H1 (cell line): Measurements from ENCODE around the gene TCEA2. TPM values are rescaled to one million over a fixed set of nuclear protein-coding genes. Genes with fewer than 3 reads are reported as not detected.

Experiments used
- CTCF ChIA-PET: fragments of 300-600 bp; sonication (Branson Sonifier 250); formaldehyde crosslinking; loops from one replicate; lab custom pipeline; 2021; ENCODE audit not compliant: partially characterized antibody; lab: Charles Lee
- POLR2A ChIA-PET: fragments of 300-600 bp; sonication (Branson Sonifier 250); formaldehyde crosslinking; loops from one replicate; lab custom pipeline; 2021; ENCODE audit warnings: inconsistent platforms; ENCODE audit not compliant: partially characterized antibody; lab: Charles Lee
- DNase-seq, 2 experiments: peaks; one replicate each; pipeline versions ENCODE4 v3.0.0 to v3.0.0-alpha.2; 2010 to 2022; ENCODE audit warnings: low spot score in 2 of 2, low read depth in 1 of 2, mixed read lengths in 1 of 2
- FAIRE-seq: peaks from 2 replicates; lab custom pipeline; 2011; peaks lifted over from hg19 to GRCh38; lab: Jason Lieb, UNC
- H2AFZ ChIP-seq: 2 replicates; pipeline ENCODE4 v1.8.1; 2012; ENCODE audit warnings: low read length, inconsistent platforms
- H2AK5ac ChIP-seq: 2 replicates; pipeline ENCODE4 v1.6.1; 2013; ENCODE audit warnings: low read depth, low read length
- H2BK120ac ChIP-seq: replicated peaks from 2 replicates; pipeline ENCODE3; 2013; ENCODE audit warnings: low read depth, low read length, inconsistent platforms
- H2BK12ac ChIP-seq: 2 replicates; pipeline ENCODE4 v1.6.1; 2013; ENCODE audit warnings: low read depth, low read length
- H2BK15ac ChIP-seq: 2 replicates; pipeline ENCODE4 v1.6.1; 2013; ENCODE audit warnings: low read length
- H2BK20ac ChIP-seq: 2 replicates; pipeline ENCODE4 v1.6.1; 2013; ENCODE audit warnings: low read length
- H2BK5ac ChIP-seq: 2 replicates; pipeline ENCODE4 v1.6.1; 2013; ENCODE audit warnings: low read depth, low read length
- H3K14ac ChIP-seq: 2 replicates; pipeline ENCODE4 v1.6.1; 2013; ENCODE audit warnings: inconsistent platforms; ENCODE audit not compliant: insufficient read length
- H3K18ac ChIP-seq: 2 replicates; pipeline ENCODE4 v1.6.1; 2013; ENCODE audit warnings: low read length; ENCODE audit errors: extremely low read depth
- H3K23ac ChIP-seq: 2 replicates; pipeline ENCODE4 v1.6.1; 2013; ENCODE audit warnings: inconsistent platforms; ENCODE audit not compliant: insufficient read length
- H3K23me2 ChIP-seq: 2 replicates; pipeline ENCODE4 v1.6.1; 2013; ENCODE audit warnings: low read depth, low read length
- H3K27ac ChIP-seq: 2 replicates; pipeline ENCODE4 v1.6.1; 2011; ENCODE audit warnings: low read depth, low read length, inconsistent platforms
- H3K27me3 ChIP-seq, 4 experiments: replicated peaks in 1 of 4; 1 replicate in 1 of 4; 2 replicates in 3 of 4; pipeline versions ENCODE4 v1.6.1 to v1.8.1; 2011 to 2013; ENCODE audit warnings: low read length in 3 of 4, mild to moderate bottlenecking in 3 of 4, inconsistent platforms in 2 of 4, mixed read lengths in 2 of 4, moderate library complexity in 1 of 4; ENCODE audit not compliant: control insufficient read depth in 3 of 4, insufficient read depth in 3 of 4; ENCODE audit errors: extremely low read depth in 1 of 4
- H3K36me3 ChIP-seq, 4 experiments: 2 replicates each; pipeline versions ENCODE4 v1.6.1 to v1.8.1; 2011 to 2013; ENCODE audit warnings: mild to moderate bottlenecking in 4 of 4, low read length in 3 of 4, moderate library complexity in 2 of 4, control low read depth in 1 of 4, inconsistent platforms in 1 of 4; ENCODE audit not compliant: insufficient read depth in 4 of 4, control insufficient read depth in 2 of 4
- H3K4ac ChIP-seq: replicated peaks from 2 replicates; pipeline ENCODE3; 2013; ENCODE audit warnings: low read length, low read depth, mixed read lengths, inconsistent platforms; ENCODE audit not compliant: insufficient read length
- H3K4me1 ChIP-seq, 4 experiments: replicated peaks in 1 of 4; 1 replicate in 1 of 4; 2 replicates in 3 of 4; pipeline versions ENCODE4 v1.6.1 to v1.8.1; 2011 to 2013; ENCODE audit warnings: low read length in 3 of 4, inconsistent platforms in 2 of 4, mixed read lengths in 1 of 4; ENCODE audit not compliant: insufficient read depth in 4 of 4, control insufficient read depth in 3 of 4
- H3K4me2 ChIP-seq, 2 experiments: 2 replicates each; pipeline versions ENCODE4 v1.6.1 to v1.8.1; 2011 to 2013; ENCODE audit warnings: low read depth in 2 of 2, low read length in 2 of 2, control low read depth in 1 of 2, inconsistent platforms in 1 of 2, mild to moderate bottlenecking in 1 of 2; ENCODE audit not compliant: insufficient read depth in 1 of 2
- H3K4me3 ChIP-seq, 4 experiments: fragments of 200-600, 300-600 bp in 1 of 4; sonication (generic), shearing (Covaris generic), sonication (Bioruptor Twin) in 1 of 4; 2 replicates each; pipeline versions ENCODE4 v1.5.1 to v1.8.1; 2011 to 2016; ENCODE audit warnings: low read length in 4 of 4, low read depth in 3 of 4, control low read depth in 2 of 4, inconsistent platforms in 2 of 4, mild to moderate bottlenecking in 2 of 4, mixed read lengths in 1 of 4, moderate library complexity in 1 of 4; ENCODE audit not compliant: insufficient read depth in 2 of 4; ENCODE audit errors: extremely low read depth in 1 of 4
- H3K56ac ChIP-seq: replicated peaks from 2 replicates; pipeline ENCODE3; 2013; ENCODE audit warnings: low read depth, mild to moderate bottlenecking, mixed read lengths, low read length, inconsistent platforms; ENCODE audit not compliant: insufficient read length
- H3K79me1 ChIP-seq: 2 replicates; pipeline ENCODE4 v1.6.1; 2013; ENCODE audit warnings: low read depth, low read length, control low read depth
- H3K79me2 ChIP-seq, 2 experiments: 2 replicates each; pipeline versions ENCODE4 v1.6.1 to v1.8.1; 2012 to 2013; ENCODE audit warnings: low read length in 2 of 2, mild to moderate bottlenecking in 2 of 2, inconsistent platforms in 1 of 2; ENCODE audit not compliant: insufficient read depth in 2 of 2, control insufficient read depth in 1 of 2
- H3K9ac ChIP-seq, 4 experiments: replicated peaks in 1 of 4; 1 replicate in 1 of 4; 2 replicates in 3 of 4; pipeline versions ENCODE4 v1.6.1 to v1.8.1; 2011 to 2013; ENCODE audit warnings: low read depth in 3 of 4, low read length in 3 of 4, control low read depth in 2 of 4, mild to moderate bottlenecking in 2 of 4, moderate library complexity in 2 of 4, inconsistent platforms in 1 of 4; ENCODE audit errors: extremely low read depth in 1 of 4
- H3K9me3 ChIP-seq, 2 experiments: 2 replicates each; pipeline versions ENCODE4 v1.6.1 to v1.8.1; 2012 to 2013; ENCODE audit warnings: mild to moderate bottlenecking in 2 of 2, moderate library complexity in 2 of 2, control low read depth in 1 of 2, inconsistent platforms in 1 of 2, low read depth in 1 of 2, low read length in 1 of 2, mixed read lengths in 1 of 2; ENCODE audit not compliant: insufficient read depth in 2 of 2
- H4K20me1 ChIP-seq, 2 experiments: replicated peaks in 1 of 2; 2 replicates each; pipeline versions ENCODE3 to v1.8.1; 2011 to 2013; ENCODE audit warnings: inconsistent platforms in 2 of 2, low read length in 2 of 2, mild to moderate bottlenecking in 1 of 2; ENCODE audit not compliant: insufficient read depth in 2 of 2, control insufficient read depth in 1 of 2
- H4K5ac ChIP-seq: 2 replicates; pipeline ENCODE4 v1.6.1; 2013; ENCODE audit warnings: low read length, low read depth, mixed read lengths, inconsistent platforms; ENCODE audit not compliant: insufficient read length
- H4K8ac ChIP-seq: 2 replicates; pipeline ENCODE4 v1.8.0; 2013; ENCODE audit warnings: mild to moderate bottlenecking, moderate library complexity, low read length, inconsistent platforms; ENCODE audit not compliant: insufficient read depth; ENCODE audit errors: extremely low read depth
- H4K91ac ChIP-seq: replicated peaks from 2 replicates; pipeline ENCODE3; 2013; ENCODE audit warnings: low read length, mixed read lengths, inconsistent platforms; ENCODE audit not compliant: insufficient read length
- ATF2 ChIP-seq: IDR thresholded peaks from 2 replicates; pipeline ENCODE4 v1.6.1; 2012; ENCODE audit warnings: low read length, inconsistent platforms
- ATF3 ChIP-seq: IDR thresholded peaks from 2 replicates; pipeline ENCODE4 v1.6.1; 2011; ENCODE audit warnings: low read depth, mild to moderate bottlenecking, low read length; ENCODE audit not compliant: insufficient read depth
- CBX8 ChIP-seq: fragments of 300-800, 300-1000 bp; sonication (generic); IDR thresholded peaks from 2 replicates; pipeline ENCODE4 v1.7.1; 2016; ENCODE audit warnings: low read depth, low read length, borderline replicate concordance
- E2F6 ChIP-seq: IDR thresholded peaks from 2 replicates; pipeline ENCODE4 v1.6.1; 2012; ENCODE audit warnings: inconsistent platforms
- GTF2F1 ChIP-seq: IDR thresholded peaks from 2 replicates; pipeline ENCODE4 v1.6.1; 2012; ENCODE audit warnings: low read depth, low read length, improper control_type of control experiment, borderline replicate concordance
- KDM4A ChIP-seq: IDR thresholded peaks from one replicate; pipeline ENCODE4 v1.7.1; 2012; ENCODE audit warnings: low read depth, mild to moderate bottlenecking, moderate library complexity, low read length, inconsistent platforms; ENCODE audit not compliant: severe bottlenecking
- KDM5A ChIP-seq: fragments of 200-600 bp; IDR thresholded peaks from 2 replicates; pipeline ENCODE4 v1.7.1; 2012; ENCODE audit warnings: mild to moderate bottlenecking, low read length, inconsistent platforms, mixed read lengths
- RFX5 ChIP-seq: IDR thresholded peaks from 2 replicates; pipeline ENCODE4 v1.6.1; 2011; ENCODE audit warnings: low read depth, low read length, improper control_type of control experiment, borderline replicate concordance
- RXRA ChIP-seq: IDR thresholded peaks from 2 replicates; pipeline ENCODE4 v1.6.1; 2011; ENCODE audit warnings: low read depth, mild to moderate bottlenecking, low read length, moderate library complexity; ENCODE audit not compliant: insufficient read depth
- SP4 ChIP-seq: IDR thresholded peaks from 2 replicates; pipeline ENCODE4 v1.6.1; 2012; ENCODE audit warnings: low read length, inconsistent platforms
- SRF ChIP-seq: IDR thresholded peaks from 2 replicates; pipeline ENCODE4 v1.6.1; 2011; ENCODE audit warnings: mild to moderate bottlenecking, low read depth, low read length, moderate library complexity
- WGBS, 2 experiments: shearing (Covaris generic) in 1 of 2; methylation state at CpG; one replicate each; pipeline versions ENCODE4 v1.1.6 to v1.1.7; 2013 to 2015; ENCODE audit warnings: low lambda C conversion rate in 2 of 2, mixed read lengths in 2 of 2, inconsistent platforms in 1 of 2, low coverage in 1 of 2, missing lambda C conversion rate in 1 of 2; ENCODE audit not compliant: insufficient replicate concordance in 2 of 2, insufficient coverage in 1 of 2, insufficient read length in 1 of 2; ENCODE audit errors: extremely low coverage in 1 of 2, missing lambda C conversion rate in 1 of 2; 5-methylcytosine and 5-hydroxymethylcytosine counted together
- polyA plus RNA-seq, 7 experiments: library from polyadenylated mRNA; depleted of rRNA in 3 of 7; stranded (reverse) in 5 of 7; unstranded in 2 of 7; fragments of >200 nt in 5 of 7; fragments of 200-250 nt in 2 of 7; gene quantifications; 1 replicate in 5 of 7; 2 replicates in 1 of 7; 4 replicates in 1 of 7; pipeline versions ENCODE4 v1.2.1 to v1.2.3, GENCODE V29; 2011 to 2013; ENCODE audit warnings: missing spikeins in 2 of 7, mixed read lengths in 2 of 7
- total RNA-seq: library from RNA; stranded (reverse); fragmentation: NEBNext Ultra II Directional; extraction: Animal tissue kit (Norgen Biotek cat#: 25700); gene quantifications from 2 replicates; pipeline ENCODE4 v1.2.1, GENCODE V29; 2021

The TCEA2 gene
- total and polyA plus RNA-seq, 2 of the 8 experiments (the other 6 are each of a cell fraction or from before 2014, with no cell fraction given) = 41.4 to 42.3 TPM

GRCh38 chr20:64121586-64121985, 58.6 kb downstream of the TCEA2 start:
- H3K23me2 ChIP-seq = no peaks in the 10 kb centered on the region
- no peak overlapping the region for H3K4me3 ChIP-seq
- no peak overlapping the region for H3K18ac ChIP-seq
- H2BK12ac ChIP-seq = no peak overlapping the region
- H2AK5ac ChIP-seq = no peak overlapping the region
- FAIRE-seq = no peak
- no peaks in the 10 kb centered on the region; a peak in 2 of 7 replicates for H3K27me3 ChIP-seq
- no peak overlapping the region for H4K8ac ChIP-seq
- no peak for TF ChIP-seq RFX5
- TF ChIP-seq ATF2 = no peak
- TF ChIP-seq SP4 = no peak
- TF ChIP-seq ATF3 = no peak
- no peak for TF ChIP-seq E2F6
- no peak for TF ChIP-seq GTF2F1
- TF ChIP-seq KDM4A = no peak
- no peak for TF ChIP-seq RXRA
- TF ChIP-seq SRF = no peak
- TF ChIP-seq CBX8 = no peak
- no peak for TF ChIP-seq KDM5A
- no peak overlapping the region for H2BK15ac ChIP-seq
- H2BK20ac ChIP-seq = no peak overlapping the region
- no peak overlapping the region for H3K14ac ChIP-seq
- no peak for DNase-seq
- H4K20me1 ChIP-seq = no peaks in the 10 kb centered on the region
- no peaks in the 10 kb centered on the region for H3K36me3 ChIP-seq
- no peaks in the 10 kb centered on the region for H3K9me3 ChIP-seq
- H2BK5ac ChIP-seq = no peak overlapping the region
- CTCF ChIA-PET = interaction anchor here (1.3 to 10.1 kb wide), 9 partner anchors 13 to 141 kb away, joined by 4 to 144 read pairs (median 10); partner anchors contain the start of genes LKAAEAR1, NPBWR2, OPRL1 and PRPF6
- no peak overlapping the region for H2AFZ ChIP-seq
- H4K5ac ChIP-seq = no peak overlapping the region
- no peaks in the 10 kb centered on the region for H3K79me2 ChIP-seq
- 95% methylated on average over 12 of the region's 12 CpGs; no CpG with 5 or more reads in 1 of the 2 experiments for WGBS, 2 experiments
- H4K91ac ChIP-seq = no peak overlapping the region
- H3K56ac ChIP-seq = no peak overlapping the region
- no peaks in the 10 kb centered on the region for H3K79me1 ChIP-seq
- no peak overlapping the region for H2BK120ac ChIP-seq
- POLR2A ChIA-PET = no interaction called here
- no peak overlapping the region for H3K27ac ChIP-seq
- no peak overlapping the region for H3K4ac ChIP-seq
- H3K4me1 ChIP-seq = no peaks in the 10 kb centered on the region; a peak in 2 of 7 replicates
- H3K4me2 ChIP-seq = no peak overlapping the region
- no peak overlapping the region for H3K9ac ChIP-seq
- H3K23ac ChIP-seq = no peak overlapping the region
